GM10248 (cell line): ENCODE measurements around the gene PLEKHG3.

Experiments used
- CTCF ChIA-PET: fragments of 300-600 bp; sonication (Branson Sonifier 250); formaldehyde crosslinking; extraction: SDS; loops from one replicate; lab custom pipeline; 2021; ENCODE audit warnings: antibody characterized with exemption; lab: Yijun Ruan, JAX
- POLR2A ChIA-PET: fragments of 350-650 bp; sonication (Branson Sonifier 250); formaldehyde crosslinking; extraction: SDS; loops from one replicate; lab custom pipeline; 2020; ENCODE audit warnings: antibody characterized with exemption; lab: Yijun Ruan, JAX
- DNase-seq: peaks from one replicate; pipeline ENCODE4 v3.0.0; 2012; ENCODE audit errors: extremely low spot score
- TF ChIP-seq, protein P1 (sequence below): IDR thresholded peaks from 2 replicates; pipeline ENCODE4 v1.5.1; 2012; ENCODE audit warnings: mild to moderate bottlenecking, low read depth; ENCODE audit errors: extremely low read depth, missing control alignments, control extremely low read depth

PLEKHG3 gene

DNA sequence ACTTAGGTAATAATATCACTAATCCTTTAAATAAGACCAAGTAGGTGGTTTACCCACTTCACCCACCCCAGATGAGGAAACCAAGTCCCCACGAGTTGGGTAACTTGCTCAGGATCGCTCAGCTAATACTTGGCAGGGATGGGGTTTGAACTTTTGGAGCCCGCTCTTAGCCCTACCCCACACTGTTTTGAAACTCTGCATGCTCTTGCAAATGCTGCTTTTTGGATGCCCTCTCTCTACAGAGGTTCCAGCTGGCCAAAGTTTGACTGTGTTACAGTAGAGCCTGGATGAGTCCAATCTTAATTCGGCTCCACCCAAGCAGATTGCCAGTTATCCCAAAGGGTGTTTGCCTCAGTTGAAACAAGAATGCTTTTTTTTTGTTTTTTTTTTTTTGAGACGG, 6.8 kb downstream of the PLEKHG3 start:
- ChIA-PET POLR2A (no interaction called here), CTCF (no interaction called here)
- TF ChIP-seq, protein P1, sequence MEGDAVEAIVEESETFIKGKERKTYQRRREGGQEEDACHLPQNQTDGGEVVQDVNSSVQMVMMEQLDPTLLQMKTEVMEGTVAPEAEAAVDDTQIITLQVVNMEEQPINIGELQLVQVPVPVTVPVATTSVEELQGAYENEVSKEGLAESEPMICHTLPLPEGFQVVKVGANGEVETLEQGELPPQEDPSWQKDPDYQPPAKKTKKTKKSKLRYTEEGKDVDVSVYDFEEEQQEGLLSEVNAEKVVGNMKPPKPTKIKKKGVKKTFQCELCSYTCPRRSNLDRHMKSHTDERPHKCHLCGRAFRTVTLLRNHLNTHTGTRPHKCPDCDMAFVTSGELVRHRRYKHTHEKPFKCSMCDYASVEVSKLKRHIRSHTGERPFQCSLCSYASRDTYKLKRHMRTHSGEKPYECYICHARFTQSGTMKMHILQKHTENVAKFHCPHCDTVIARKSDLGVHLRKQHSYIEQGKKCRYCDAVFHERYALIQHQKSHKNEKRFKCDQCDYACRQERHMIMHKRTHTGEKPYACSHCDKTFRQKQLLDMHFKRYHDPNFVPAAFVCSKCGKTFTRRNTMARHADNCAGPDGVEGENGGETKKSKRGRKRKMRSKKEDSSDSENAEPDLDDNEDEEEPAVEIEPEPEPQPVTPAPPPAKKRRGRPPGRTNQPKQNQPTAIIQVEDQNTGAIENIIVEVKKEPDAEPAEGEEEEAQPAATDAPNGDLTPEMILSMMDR: no peak
- DNase-seq: no peak

DNA sequence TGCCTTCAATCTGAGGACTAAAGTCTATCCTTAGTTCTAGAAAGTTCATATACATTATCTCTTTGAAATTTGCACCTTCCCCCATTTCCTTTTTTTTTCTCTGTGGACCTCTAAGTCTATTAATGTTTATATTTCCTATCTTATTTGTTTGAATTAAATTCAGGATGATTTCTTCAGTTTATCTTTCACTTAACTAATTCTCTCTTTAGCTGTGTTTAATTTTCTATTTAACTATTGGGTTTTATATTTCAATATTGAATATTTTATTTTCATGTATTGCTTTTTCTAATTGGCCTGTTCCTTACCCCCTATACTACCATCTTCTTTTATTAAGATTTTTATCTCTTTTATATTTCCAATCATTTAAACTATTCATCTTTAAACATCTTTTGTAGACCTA, 9.5 kb downstream of the PLEKHG3 start:
- TF ChIP-seq, protein P1: no peak
- ChIA-PET POLR2A (no interaction called here), CTCF (no interaction called here)
- no peak for DNase-seq

- ChIA-PET POLR2A (no interaction called here), CTCF (interaction anchor here (1.9 kb wide), 1 partner anchor 14 kb away, joined by 4 read pairs; no protein-coding TSS in a partner anchor)
- TF ChIP-seq, protein P1: no peak
- no peak for DNase-seq
Observed at GRCh38 chr14:64714432-64715025, 10.3 kb downstream of the PLEKHG3 start.

GRCh38 chr14:64715146-64715627, 11.0 kb downstream of the PLEKHG3 start:
- ChIA-PET POLR2A (no interaction called here), CTCF (interaction anchor here (1.9 kb wide), 1 partner anchor 15 kb away, joined by 4 read pairs; no protein-coding TSS in a partner anchor)
- TF ChIP-seq, protein P1: no peak
- DNase-seq: no peak

DNA sequence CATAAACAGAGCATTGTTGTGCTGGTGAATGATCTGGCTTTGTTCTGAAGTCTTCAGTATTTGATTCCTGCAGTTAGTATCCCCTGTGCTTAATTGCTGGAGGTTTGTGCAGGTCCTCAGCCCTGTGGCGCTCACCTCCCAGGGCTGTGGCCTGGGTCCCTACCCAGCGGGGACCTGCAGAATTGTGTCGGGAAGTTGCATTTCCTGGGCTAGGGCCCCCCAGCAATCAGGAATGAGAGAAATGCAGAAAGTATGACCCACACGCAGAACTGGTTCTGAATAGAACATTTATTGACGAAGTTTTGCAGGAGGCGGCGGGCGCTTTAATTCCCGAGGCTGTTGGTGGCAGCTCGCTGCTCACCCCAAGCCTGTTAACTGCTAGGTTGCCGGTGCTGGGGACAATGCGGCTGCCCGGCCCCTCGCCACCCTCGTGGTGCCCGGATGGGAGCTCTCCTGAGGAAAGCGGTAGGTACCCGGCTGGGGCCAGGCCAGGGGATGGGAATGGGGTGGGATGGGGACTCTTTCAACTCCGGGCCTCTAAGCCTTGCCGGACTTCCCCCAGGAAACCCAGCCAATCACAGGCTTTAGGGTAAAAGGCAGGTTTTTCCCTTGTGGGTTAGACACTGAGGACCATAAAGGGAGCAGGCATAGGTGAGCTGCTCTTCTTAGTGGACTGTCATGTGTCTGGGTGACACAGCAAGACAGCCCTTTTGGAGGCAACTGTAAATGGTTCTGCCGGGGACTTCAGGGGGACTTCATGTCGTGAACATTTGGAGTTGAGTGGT, 11.6 kb downstream of the PLEKHG3 start:
- TF ChIP-seq, protein P1: no peak
- POLR2A ChIA-PET: no interaction called here
- no peak for DNase-seq
- CTCF ChIA-PET: interaction anchor here (1.9 kb wide), 1 partner anchor 16 kb away, joined by 4 read pairs; no protein-coding TSS in a partner anchor

DNA sequence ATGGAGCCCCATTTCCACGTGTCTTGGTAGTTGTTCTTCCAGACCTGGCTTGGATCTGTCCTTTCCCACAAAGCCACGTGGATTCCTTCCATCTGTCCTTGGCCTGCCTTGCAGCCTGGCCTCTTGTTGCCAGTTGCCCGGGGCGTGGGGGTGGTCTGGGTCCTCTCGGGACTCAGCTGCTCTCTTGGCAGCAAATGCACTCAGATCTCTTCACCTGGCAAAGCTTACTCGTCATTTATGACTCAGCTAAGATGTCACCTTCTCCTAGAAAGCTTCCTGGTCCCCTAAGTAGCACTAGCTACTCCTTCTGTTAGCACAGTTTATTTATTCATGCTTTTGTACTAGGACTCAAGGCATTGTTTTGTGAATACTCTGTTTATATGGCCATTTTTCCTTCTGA, 13.6 kb downstream of the PLEKHG3 start:
- CTCF ChIA-PET: interaction anchor here (2.0 kb wide), 1 partner anchor 9 kb away, joined by 6 read pairs; no protein-coding TSS in a partner anchor
- POLR2A ChIA-PET: no interaction called here
- TF ChIP-seq, protein P1: no peak

More for the DNA sequence above, 13.6 kb downstream of the PLEKHG3 start:
- no peak for DNase-seq
